ENCODE measurements around the gene DMRTA1. TPM values are rescaled to one million over a fixed set of nuclear protein-coding genes. Genes with fewer than 3 reads are reported as not detected.

Gene DMRTA1
- total RNA-seq, 1 donor from 2014 or later, result not detected

GRCh38 chr9:22416692-22417060 lies 29.9 kb upstream of the DMRTA1 start:
- Mint-ChIP-seq H3K27ac (no peak overlapping the region), H3K36me3 (ENCODE audit: low read depth) (no peaks in the 10 kb centered on the region), H3K9me3 (peaks cover 6% of the 10 kb centered on the region), H3K4me1 (no peaks in the 10 kb centered on the region), H3K4me3 (no peak overlapping the region), H3K27me3 (no peaks in the 10 kb centered on the region)
- DNase-seq (no peak), ATAC-seq (ENCODE audit: low read depth) (no peak)
- CTCF ChIA-PET, result interaction anchor here (0.7 kb wide), 1 partner anchor 470 kb away, joined by 3 read pairs; no protein-coding TSS in a partner anchor
- POLR2A ChIA-PET, result no interaction called here
- no peak for TF ChIP-seq CTCF (IDR thresholded peaks at IDR 0.05)
- intact Hi-C loops (cut with micrococcal nuclease), result no loop called here

GRCh38 chr9:22423566-22423965 lies 23.1 kb upstream of the DMRTA1 start:
- no peak for TF ChIP-seq CTCF (IDR thresholded peaks at IDR 0.05)
- intact Hi-C loops (cut with micrococcal nuclease), result no loop called here
- H3K9me3 Mint-ChIP-seq, result no peaks in the 10 kb centered on the region
- DNase-seq (no peak), ATAC-seq (ENCODE audit: low read depth) (no peak)
- H3K36me3 Mint-ChIP-seq (ENCODE audit: low read depth), result no peaks in the 10 kb centered on the region
- peaks cover 2% of the 10 kb centered on the region for H3K27me3 Mint-ChIP-seq
- ChIA-PET CTCF (no interaction called here), POLR2A (no interaction called here)
- no peak overlapping the region for H3K4me3 Mint-ChIP-seq
- H3K27ac Mint-ChIP-seq, result no peak overlapping the region
- no peaks in the 10 kb centered on the region for H3K4me1 Mint-ChIP-seq

GRCh38 chr9:22424616-22425015 lies 22.0 kb upstream of the DMRTA1 start:
- Mint-ChIP-seq H3K9me3 (no peaks in the 10 kb centered on the region), H3K36me3 (ENCODE audit: low read depth) (no peaks in the 10 kb centered on the region), H3K4me3 (no peak overlapping the region), H3K27me3 (peaks cover 2% of the 10 kb centered on the region), H3K4me1 (no peaks in the 10 kb centered on the region), H3K27ac (no peak overlapping the region)
- ChIA-PET CTCF (no interaction called here), POLR2A (no interaction called here)
- DNase-seq (no peak), ATAC-seq (ENCODE audit: low read depth) (no peak)
- intact Hi-C loops (cut with micrococcal nuclease), result no loop called here
- TF ChIP-seq CTCF (IDR thresholded peaks at IDR 0.05), result no peak

GRCh38 chr9:22425551-22425950 lies 21.1 kb upstream of the DMRTA1 start:
- POLR2A ChIA-PET, result no interaction called here
- intact Hi-C loops (cut with micrococcal nuclease), result no loop called here
- H3K4me1 Mint-ChIP-seq, result no peaks in the 10 kb centered on the region

GRCh38 chr9:22427226-22427880 lies 19.3 kb upstream of the DMRTA1 start:
- Mint-ChIP-seq H3K27me3 (peaks cover 5% of the 10 kb centered on the region), H3K27ac (no peak overlapping the region), H3K9me3 (no peaks in the 10 kb centered on the region), H3K36me3 (ENCODE audit: low read depth) (no peaks in the 10 kb centered on the region), H3K4me1 (no peaks in the 10 kb centered on the region), H3K4me3 (no peak overlapping the region)
- POLR2A ChIA-PET, result no interaction called here
- no peak for ATAC-seq (ENCODE audit: low read depth)
- DNase-seq, result no peak
- TF ChIP-seq CTCF (IDR thresholded peaks at IDR 0.05), result no peak
- intact Hi-C loops (cut with micrococcal nuclease), result no loop called here
- CTCF ChIA-PET, result no interaction called here

More at GRCh38 chr9:22425551-22425950, 21.1 kb upstream of the DMRTA1 start:
- ATAC-seq (ENCODE audit: low read depth) (no peak), DNase-seq (no peak)
- no peaks in the 10 kb centered on the region for H3K36me3 Mint-ChIP-seq (ENCODE audit: low read depth)
- no peak for TF ChIP-seq CTCF (IDR thresholded peaks at IDR 0.05)
- H3K9me3 Mint-ChIP-seq, result no peaks in the 10 kb centered on the region
- no peak overlapping the region for H3K27ac Mint-ChIP-seq
- H3K27me3 Mint-ChIP-seq, result peaks cover 2% of the 10 kb centered on the region
- CTCF ChIA-PET, result no interaction called here
- H3K4me3 Mint-ChIP-seq, result no peak overlapping the region

Data from activated B cell treated with CpG ODN at 0.5 μM for 24 hours (primary cell).